CD4-positive, alpha-beta T cell treated with Interleukin-6 for 4 hours (primary cell): ENCODE measurements around the gene B3GAT1.
A peak's percentile ranks its signal among the peaks of the same experiment; 100 is the strongest.

ENCODE experiments used
- DNase-seq: peaks from one replicate; pipeline ENCODE4 v3.0.0-alpha.2; 2020; ENCODE audit warnings: mixed read lengths

The B3GAT1 gene

GRCh38 chr11:134371436-134372185 is 40.4 kb downstream of the B3GAT1 start:
- DNase-seq: no peak

- DNase-seq: no peak
Observed at GRCh38 chr11:134370526-134371435, 41.3 kb downstream of the B3GAT1 start.

GRCh38 chr11:134369656-134370525 is 42.2 kb downstream of the B3GAT1 start:
- DNase-seq: no peak

- no peak for DNase-seq
Observed at GRCh38 chr11:134367781-134368180, 44.3 kb downstream of the B3GAT1 start.

GRCh38 chr11:134366254-134366653 is 45.8 kb downstream of the B3GAT1 start:
- DNase-seq: no peak

GRCh38 chr11:134365011-134365925 is 46.8 kb downstream of the B3GAT1 start:
- no peak for DNase-seq

- no peak for DNase-seq
Observed at GRCh38 chr11:134364261-134364660, 47.8 kb downstream of the B3GAT1 start.

- no peak for DNase-seq
Observed at GRCh38 chr11:134363592-134363991, 48.5 kb downstream of the B3GAT1 start.

GRCh38 chr11:134363161-134363560 is 48.9 kb downstream of the B3GAT1 start:
- DNase-seq: no peak

GRCh38 chr11:134362192-134362901 is 49.7 kb downstream of the B3GAT1 start:
- no peak for DNase-seq

GRCh38 chr11:134361661-134362060 is 50.4 kb downstream of the B3GAT1 start:
- no peak for DNase-seq

GRCh38 chr11:134360050-134360835 is 51.8 kb downstream of the B3GAT1 start:
- DNase-seq: peak; percentile 64

GRCh38 chr11:134359646-134360045 is 52.4 kb downstream of the B3GAT1 start:
- no peak for DNase-seq

GRCh38 chr11:134358856-134359490 is 53.1 kb downstream of the B3GAT1 start:
- no peak for DNase-seq

- no peak for DNase-seq
Observed at GRCh38 chr11:134358165-134358855, 53.7 kb downstream of the B3GAT1 start.

- DNase-seq: no peak
Observed at GRCh38 chr11:134357545-134357839, 54.5 kb downstream of the B3GAT1 start.

- no peak for DNase-seq
Observed at GRCh38 chr11:134356656-134357544, 55.1 kb downstream of the B3GAT1 start.

GRCh38 chr11:134355656-134356055 is 56.4 kb downstream of the B3GAT1 start:
- DNase-seq: no peak
